Panc1 (cell line): ENCODE results near the gene BCAP29.

Experiments
- CTCF ChIP-seq: fragments of 450-650 bp; IDR thresholded peaks from 2 replicates; pipeline ENCODE4 v1.5.1; 2017; ENCODE audit warnings: mild to moderate bottlenecking
- POLR2AphosphoS5 ChIP-seq: IDR thresholded peaks from 2 replicates; pipeline ENCODE4 v1.6.1; 2012; ENCODE audit warnings: mild to moderate bottlenecking, low read depth, low read length, moderate library complexity
- SIN3A ChIP-seq: IDR thresholded peaks from 2 replicates; pipeline ENCODE4 v1.6.1; 2012; ENCODE audit warnings: low read depth, mild to moderate bottlenecking, low read length, moderate library complexity, borderline replicate concordance; ENCODE audit not compliant: insufficient read depth
- TCF7L2 ChIP-seq: IDR thresholded peaks from 2 replicates; pipeline ENCODE4 v1.6.1; 2011; ENCODE audit warnings: mild to moderate bottlenecking, low read depth, low read length, inconsistent platforms

GRCh38 chr7:107644309-107644974 lies 64.4 kb downstream of the BCAP29 start:
- TF ChIP-seq CTCF, result no peak
- no peak for TF ChIP-seq POLR2AphosphoS5
- TF ChIP-seq TCF7L2, result no peak
- no peak for TF ChIP-seq SIN3A
